Activated T-cell treated with anti-CD3 and anti-CD28 coated beads, Interleukin-2, amount 50 U/mL, for 4 hours (primary cell): ENCODE data around the gene CDH4. TPM values are rescaled to one million over a fixed set of nuclear protein-coding genes. Genes with fewer than 3 reads are reported as not detected.

Source experiments
- ATAC-seq, 2 donors: fragments of 200-7000 bp; cut with Tn5 transposase; one replicate each; pipeline ENCODE4 v1.10.0; 2021
- DNase-seq: peaks from one replicate; pipeline ENCODE4 v3.0.0-alpha.2; 2020
- H3K27me3 Mint-ChIP-seq: one replicate; pipeline ENCODE4 v1.8.0; 2021; ENCODE audit warnings: low read depth, mixed read lengths
- H3K36me3 Mint-ChIP-seq: one replicate; pipeline ENCODE4 v1.8.0; 2022; ENCODE audit warnings: mixed read lengths; ENCODE audit not compliant: insufficient read depth
- H3K4me1 Mint-ChIP-seq: one replicate; pipeline ENCODE4 v1.8.0; 2021; ENCODE audit warnings: low read depth, mixed read lengths
- H3K4me3 Mint-ChIP-seq: one replicate; pipeline ENCODE4 v1.8.0; 2021; ENCODE audit warnings: mild to moderate bottlenecking, moderate library complexity, mixed read lengths
- H3K9me3 Mint-ChIP-seq: one replicate; pipeline ENCODE4 v1.8.0; 2021; ENCODE audit warnings: mixed read lengths
- total RNA-seq, 3 donors: library from RNA; stranded (reverse); gene quantifications; one replicate each; pipeline ENCODE4 v1.2.1, GENCODE V29; 2021

Gene CDH4
- total RNA-seq, 3 donors from 2014 or later: 0.10 TPM; not detected in 2

GRCh38 chr20:61735503-61735785 lies 483.4 kb downstream of the CDH4 start:
- no peak overlapping the region for H3K4me3 Mint-ChIP-seq
- ATAC-seq: no peak
- H3K4me1 Mint-ChIP-seq: no peaks in the 10 kb centered on the region
- H3K27me3 Mint-ChIP-seq: peaks cover 12% of the 10 kb centered on the region
- no peaks in the 10 kb centered on the region for H3K36me3 Mint-ChIP-seq
- DNase-seq: no peak
- no peaks in the 10 kb centered on the region for H3K9me3 Mint-ChIP-seq

GRCh38 chr20:61736001-61736635 lies 484.1 kb downstream of the CDH4 start:
- Mint-ChIP-seq H3K9me3 (no peaks in the 10 kb centered on the region), H3K27me3 (peaks cover 12% of the 10 kb centered on the region), H3K36me3 (no peaks in the 10 kb centered on the region), H3K4me1 (no peaks in the 10 kb centered on the region), H3K4me3 (no peak overlapping the region)
- no peak for DNase-seq
- ATAC-seq: no peak

GRCh38 chr20:61736751-61737310 lies 484.8 kb downstream of the CDH4 start:
- Mint-ChIP-seq H3K4me3 (no peak overlapping the region), H3K27me3 (peaks cover 12% of the 10 kb centered on the region), H3K36me3 (no peaks in the 10 kb centered on the region), H3K4me1 (no peaks in the 10 kb centered on the region), H3K9me3 (no peaks in the 10 kb centered on the region)
- DNase-seq: no peak
- no peak for ATAC-seq

GRCh38 chr20:61737346-61737745 lies 485.3 kb downstream of the CDH4 start:
- H3K4me3 Mint-ChIP-seq: no peak overlapping the region
- no peaks in the 10 kb centered on the region for H3K9me3 Mint-ChIP-seq
- no peaks in the 10 kb centered on the region for H3K36me3 Mint-ChIP-seq
- ATAC-seq (no peak), DNase-seq (no peak)
- no peaks in the 10 kb centered on the region for H3K4me1 Mint-ChIP-seq
- H3K27me3 Mint-ChIP-seq: peaks cover 11% of the 10 kb centered on the region

GRCh38 chr20:61737812-61738443 lies 485.9 kb downstream of the CDH4 start:
- peaks cover 9% of the 10 kb centered on the region for H3K27me3 Mint-ChIP-seq
- H3K36me3 Mint-ChIP-seq: no peaks in the 10 kb centered on the region
- ATAC-seq (no peak), DNase-seq (no peak)
- no peaks in the 10 kb centered on the region for H3K9me3 Mint-ChIP-seq
- H3K4me1 Mint-ChIP-seq: no peaks in the 10 kb centered on the region
- H3K4me3 Mint-ChIP-seq: no peak overlapping the region

- Mint-ChIP-seq H3K27me3 (peaks cover 8% of the 10 kb centered on the region), H3K36me3 (no peaks in the 10 kb centered on the region), H3K9me3 (no peaks in the 10 kb centered on the region), H3K4me1 (no peaks in the 10 kb centered on the region), H3K4me3 (no peak overlapping the region)
- DNase-seq (no peak), ATAC-seq (no peak)
These were observed 486.6 kb downstream of the CDH4 start for GRCh38 chr20:61738601-61739069.

- H3K27me3 Mint-ChIP-seq: peaks cover 8% of the 10 kb centered on the region
- ATAC-seq: no peak
These were observed 487.2 kb downstream of the CDH4 start for GRCh38 chr20:61739086-61739831.

GRCh38 chr20:61739832-61740118 lies 487.7 kb downstream of the CDH4 start:
- no peak for ATAC-seq
- Mint-ChIP-seq H3K9me3 (no peaks in the 10 kb centered on the region), H3K27me3 (peaks cover 8% of the 10 kb centered on the region), H3K4me1 (no peaks in the 10 kb centered on the region), H3K4me3 (no peak overlapping the region), H3K36me3 (no peaks in the 10 kb centered on the region)
- DNase-seq: no peak

More at GRCh38 chr20:61739086-61739831, 487.2 kb downstream of the CDH4 start:
- Mint-ChIP-seq H3K9me3 (no peaks in the 10 kb centered on the region), H3K4me3 (no peak overlapping the region), H3K4me1 (no peaks in the 10 kb centered on the region), H3K36me3 (no peaks in the 10 kb centered on the region)
- DNase-seq: no peak

GRCh38 chr20:61742097-61742825 lies 490.2 kb downstream of the CDH4 start:
- H3K4me3 Mint-ChIP-seq: no peak overlapping the region
- H3K36me3 Mint-ChIP-seq: no peaks in the 10 kb centered on the region
- H3K27me3 Mint-ChIP-seq: peaks cover 4% of the 10 kb centered on the region
- no peaks in the 10 kb centered on the region for H3K9me3 Mint-ChIP-seq
- ATAC-seq (no peak), DNase-seq (no peak)
- H3K4me1 Mint-ChIP-seq: no peaks in the 10 kb centered on the region

GRCh38 chr20:61743606-61744005 lies 491.5 kb downstream of the CDH4 start:
- H3K27me3 Mint-ChIP-seq: peaks cover 4% of the 10 kb centered on the region
- no peaks in the 10 kb centered on the region for H3K36me3 Mint-ChIP-seq

GRCh38 chr20:61744691-61745396 lies 492.8 kb downstream of the CDH4 start:
- no peak overlapping the region for H3K4me3 Mint-ChIP-seq

More at GRCh38 chr20:61743606-61744005, 491.5 kb downstream of the CDH4 start:
- no peak for DNase-seq
- Mint-ChIP-seq H3K4me1 (no peaks in the 10 kb centered on the region), H3K9me3 (peaks cover 5% of the 10 kb centered on the region), H3K4me3 (no peak overlapping the region)
- no peak for ATAC-seq

GRCh38 chr20:61745397-61746146 lies 493.5 kb downstream of the CDH4 start:
- ATAC-seq: no peak

More at GRCh38 chr20:61744691-61745396, 492.8 kb downstream of the CDH4 start:
- Mint-ChIP-seq H3K27me3 (peaks cover 4% of the 10 kb centered on the region), H3K4me1 (no peaks in the 10 kb centered on the region), H3K36me3 (no peaks in the 10 kb centered on the region), H3K9me3 (peaks cover 6% of the 10 kb centered on the region)
- DNase-seq (no peak), ATAC-seq (no peak)

GRCh38 chr20:61746147-61746646 lies 494.1 kb downstream of the CDH4 start:
- no peaks in the 10 kb centered on the region for H3K36me3 Mint-ChIP-seq
- ATAC-seq: no peak
- H3K4me1 Mint-ChIP-seq: no peaks in the 10 kb centered on the region
- no peak overlapping the region for H3K4me3 Mint-ChIP-seq
- peaks cover 6% of the 10 kb centered on the region for H3K27me3 Mint-ChIP-seq
- no peak for DNase-seq
- H3K9me3 Mint-ChIP-seq: peaks cover 16% of the 10 kb centered on the region

More at GRCh38 chr20:61745397-61746146, 493.5 kb downstream of the CDH4 start:
- Mint-ChIP-seq H3K4me1 (no peaks in the 10 kb centered on the region), H3K4me3 (no peak overlapping the region), H3K36me3 (no peaks in the 10 kb centered on the region), H3K9me3 (peaks cover 13% of the 10 kb centered on the region), H3K27me3 (peaks cover 4% of the 10 kb centered on the region)
- DNase-seq: no peak
